ENCODE results near the gene UNC5A. TPM values are rescaled to one million over a fixed set of nuclear protein-coding genes. Genes with fewer than 3 reads are reported as not detected.
A peak's percentile ranks its signal among the peaks of the same experiment; 100 is the strongest.

The UNC5A gene
- total and polyA plus RNA-seq, 8 donors, result 0.09 to 3.6 (median 0.32) TPM

GRCh38 chr5:176881021-176881749, 70.8 kb downstream of the UNC5A start:
- Histone ChIP-seq H3K27ac (no peak overlapping the region), H3K4me3 (no peak overlapping the region), H3K27me3 (no peaks in the 10 kb centered on the region), H3K9me3 (no peaks in the 10 kb centered on the region), H3K4me1 (no peaks in the 10 kb centered on the region), H3K36me3 (no peaks in the 10 kb centered on the region)
- intact Hi-C loops (cut with DNase I), result no loop called here
- no peak for TF ChIP-seq CTCF (IDR thresholded peaks at IDR 0.05)
- 80 to 88% methylated on average over 28 of the region's 28 CpGs for WGBS, 2 donors
- no peak for FAIRE-seq
- ATAC-seq, result no peak
- peak in 1 of 6 donors; percentile 61 for DNase-seq

GRCh38 chr5:176881816-176882566, 71.6 kb downstream of the UNC5A start:
- Histone ChIP-seq H3K36me3 (no peaks in the 10 kb centered on the region), H3K27me3 (no peaks in the 10 kb centered on the region), H3K9me3 (no peaks in the 10 kb centered on the region), H3K4me3 (no peak overlapping the region), H3K4me1 (no peaks in the 10 kb centered on the region), H3K27ac (no peak overlapping the region)
- intact Hi-C loops (cut with DNase I), result no loop called here
- TF ChIP-seq CTCF (IDR thresholded peaks at IDR 0.05), result no peak
- FAIRE-seq (no peak), DNase-seq (peak in 2 of 6 donors; percentile 51 to 64), ATAC-seq (no peak)
- 76 to 82% methylated on average over 25 of the region's 25 CpGs for WGBS, 2 donors

GRCh38 chr5:176882567-176882903, 72.2 kb downstream of the UNC5A start:
- ATAC-seq (no peak), DNase-seq (no peak), FAIRE-seq (no peak)
- no peaks in the 10 kb centered on the region for H3K36me3 ChIP-seq
- H3K4me1 ChIP-seq, result no peaks in the 10 kb centered on the region
- H3K27me3 ChIP-seq, result no peaks in the 10 kb centered on the region
- 54 to 56% methylated on average over 6 of the region's 6 CpGs for WGBS, 2 donors
- H3K4me3 ChIP-seq, result no peak overlapping the region
- no peak overlapping the region for H3K27ac ChIP-seq
- intact Hi-C loops (cut with DNase I), result no loop called here
- no peaks in the 10 kb centered on the region for H3K9me3 ChIP-seq
- no peak for TF ChIP-seq CTCF (IDR thresholded peaks at IDR 0.05)

GRCh38 chr5:176883700-176884570, 73.6 kb downstream of the UNC5A start:
- H3K9me3 ChIP-seq, result no peaks in the 10 kb centered on the region
- no peak overlapping the region for H3K27ac ChIP-seq
- intact Hi-C loops (cut with DNase I), result no loop called here
- DNase-seq (no peak), ATAC-seq (no peak), FAIRE-seq (no peak)
- H3K4me1 ChIP-seq, result no peaks in the 10 kb centered on the region
- H3K27me3 ChIP-seq, result no peaks in the 10 kb centered on the region
- H3K4me3 ChIP-seq, result no peak overlapping the region
- no peak for TF ChIP-seq CTCF (IDR thresholded peaks at IDR 0.05)
- H3K36me3 ChIP-seq, result no peaks in the 10 kb centered on the region
- WGBS, 2 donors, result 79 to 85% methylated on average over 17 of the region's 17 CpGs

Measured in pancreas (tissue), 10 donors.